Osteoblast (primary cell): Measurements from ENCODE around the gene FXYD6. TPM values are rescaled to one million over a fixed set of nuclear protein-coding genes. Genes with fewer than 3 reads are reported as not detected.
A peak's percentile ranks its signal among the peaks of the same experiment; 100 is the strongest.

Experiments
- DNase-seq: peaks from one replicate; pipeline ENCODE4 v3.0.0; 2011; ENCODE audit warnings: low spot score, mixed read lengths; ENCODE audit not compliant: insufficient read length; ENCODE audit errors: missing footprints
- H2AFZ ChIP-seq: 2 replicates; pipeline ENCODE4 v1.6.0; 2011; ENCODE audit warnings: mild to moderate bottlenecking, low read length
- H3K27ac ChIP-seq: 2 replicates; pipeline ENCODE4 v1.5.1; 2011; ENCODE audit warnings: mild to moderate bottlenecking, low read depth, low read length, moderate library complexity
- H3K27me3 ChIP-seq: 2 replicates; pipeline ENCODE4 v1.6.0; 2012; ENCODE audit warnings: mild to moderate bottlenecking, control low read depth, inconsistent platforms, low read length, moderate library complexity; ENCODE audit not compliant: insufficient read depth
- H3K36me3 ChIP-seq: 2 replicates; pipeline ENCODE4 v1.5.1; 2011; ENCODE audit warnings: mild to moderate bottlenecking, low read length, control low read depth, moderate library complexity; ENCODE audit not compliant: insufficient read depth
- H3K4me1 ChIP-seq: 2 replicates; pipeline ENCODE4 v1.5.1; 2011; ENCODE audit warnings: mild to moderate bottlenecking, low read length, control low read depth, moderate library complexity; ENCODE audit not compliant: insufficient read depth
- H3K4me2 ChIP-seq: 2 replicates; pipeline ENCODE4 v1.6.0; 2011; ENCODE audit warnings: mild to moderate bottlenecking, low read length; ENCODE audit not compliant: insufficient read depth
- H3K4me3 ChIP-seq: fragments of 200-600 bp; sonication (generic); 3 replicates; pipeline ENCODE4 v1.5.1; 2012; ENCODE audit warnings: mild to moderate bottlenecking, low read length, inconsistent platforms; ENCODE audit not compliant: insufficient read depth
- H3K79me2 ChIP-seq: 2 replicates; pipeline ENCODE4 v1.6.0; 2012; ENCODE audit warnings: mild to moderate bottlenecking, low read length, control low read depth, inconsistent platforms; ENCODE audit not compliant: insufficient read depth
- H3K9me3 ChIP-seq: 2 replicates; pipeline ENCODE4 v1.5.1; 2011; ENCODE audit warnings: low read depth, low read length, control low read depth
- H4K20me1 ChIP-seq: 2 replicates; pipeline ENCODE4 v1.6.0; 2012; ENCODE audit warnings: mild to moderate bottlenecking, low read length, control low read depth; ENCODE audit not compliant: insufficient read depth
- total RNA-seq: library from RNA; depleted of rRNA; stranded (reverse); fragments of >200 nt; gene quantifications from 2 replicates; pipeline ENCODE4 v1.2.3, GENCODE V29; 2012
- TF ChIP-seq, protein P1 (sequence below): IDR thresholded peaks from 2 replicates; pipeline ENCODE4 v1.5.1; 2011; ENCODE audit warnings: mild to moderate bottlenecking, low read depth, low read length, moderate library complexity; ENCODE audit errors: extremely low read depth

FXYD6 gene
- total RNA-seq, 1 donor, result not detected

DNA sequence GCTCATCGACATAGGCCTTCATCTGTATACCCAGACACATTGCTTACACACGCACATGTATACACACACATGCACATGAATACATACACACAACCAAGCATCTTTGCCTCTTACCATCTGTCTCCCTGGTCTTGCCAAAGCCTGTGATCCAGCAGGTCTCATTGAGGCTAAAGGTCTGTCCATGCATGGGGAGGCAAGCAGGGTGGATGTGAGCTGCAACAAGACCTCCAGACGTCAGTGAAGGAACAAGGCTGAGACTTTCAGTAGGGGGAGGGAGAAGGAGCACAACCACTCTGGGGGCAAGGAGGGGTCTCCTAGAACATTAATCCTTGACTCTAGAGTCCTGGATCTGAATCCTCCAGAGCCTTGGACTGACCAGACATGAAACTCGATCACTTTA is 29.1 kb upstream of the FXYD6 start:
- Histone ChIP-seq H3K4me2 (no peak overlapping the region), H3K4me1 (no peaks in the 10 kb centered on the region), H3K79me2 (no peaks in the 10 kb centered on the region), H3K27me3 (no peaks in the 10 kb centered on the region), H4K20me1 (no peaks in the 10 kb centered on the region), H3K36me3 (no peaks in the 10 kb centered on the region), H3K4me3 (no peak overlapping the region), H3K27ac (no peak overlapping the region), H3K9me3 (no peaks in the 10 kb centered on the region), H2AFZ (no peak overlapping the region)
- TF ChIP-seq, protein P1, sequence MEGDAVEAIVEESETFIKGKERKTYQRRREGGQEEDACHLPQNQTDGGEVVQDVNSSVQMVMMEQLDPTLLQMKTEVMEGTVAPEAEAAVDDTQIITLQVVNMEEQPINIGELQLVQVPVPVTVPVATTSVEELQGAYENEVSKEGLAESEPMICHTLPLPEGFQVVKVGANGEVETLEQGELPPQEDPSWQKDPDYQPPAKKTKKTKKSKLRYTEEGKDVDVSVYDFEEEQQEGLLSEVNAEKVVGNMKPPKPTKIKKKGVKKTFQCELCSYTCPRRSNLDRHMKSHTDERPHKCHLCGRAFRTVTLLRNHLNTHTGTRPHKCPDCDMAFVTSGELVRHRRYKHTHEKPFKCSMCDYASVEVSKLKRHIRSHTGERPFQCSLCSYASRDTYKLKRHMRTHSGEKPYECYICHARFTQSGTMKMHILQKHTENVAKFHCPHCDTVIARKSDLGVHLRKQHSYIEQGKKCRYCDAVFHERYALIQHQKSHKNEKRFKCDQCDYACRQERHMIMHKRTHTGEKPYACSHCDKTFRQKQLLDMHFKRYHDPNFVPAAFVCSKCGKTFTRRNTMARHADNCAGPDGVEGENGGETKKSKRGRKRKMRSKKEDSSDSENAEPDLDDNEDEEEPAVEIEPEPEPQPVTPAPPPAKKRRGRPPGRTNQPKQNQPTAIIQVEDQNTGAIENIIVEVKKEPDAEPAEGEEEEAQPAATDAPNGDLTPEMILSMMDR, result no peak
- no peak for DNase-seq

DNA sequence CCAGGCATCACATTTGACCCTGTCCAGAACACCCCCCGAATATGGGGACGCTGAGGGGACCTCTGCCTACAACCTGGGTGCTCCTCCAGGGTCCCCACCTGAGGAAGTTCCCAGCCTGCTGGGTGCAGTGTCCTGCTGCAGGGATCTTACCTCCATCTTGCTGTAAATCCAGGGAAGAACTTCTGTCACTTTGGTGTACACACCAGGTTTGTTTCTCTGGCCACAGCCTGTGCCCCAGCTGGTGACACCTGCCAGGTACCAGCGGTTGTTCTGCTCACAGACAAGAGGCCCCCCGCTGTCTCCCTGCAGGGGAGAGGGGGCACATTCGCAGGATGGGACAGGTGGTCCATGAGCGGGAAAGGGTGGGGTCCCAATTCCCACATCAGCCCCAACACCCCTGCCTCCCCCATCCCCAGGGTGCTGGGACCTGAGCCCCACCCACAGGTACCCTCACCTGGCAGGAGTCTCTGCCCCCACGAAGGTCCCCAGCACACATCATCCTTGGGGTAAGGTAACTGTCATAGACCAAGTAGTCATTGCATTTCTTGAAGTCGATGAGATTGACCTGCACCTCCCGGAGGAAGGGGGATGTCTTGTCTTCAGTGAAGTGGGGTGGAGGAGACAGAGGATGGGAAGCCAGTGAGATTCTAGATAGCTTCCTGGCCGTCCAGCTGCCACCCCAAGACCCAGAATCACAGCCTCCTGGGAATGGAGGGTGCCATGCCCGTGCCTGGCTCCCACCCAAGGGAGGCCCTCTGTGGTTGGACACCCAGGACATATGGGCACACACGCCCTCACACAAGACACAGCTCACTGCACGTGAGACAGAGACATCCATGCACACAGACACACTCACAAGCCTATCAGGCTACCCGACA is 27.3 kb upstream of the FXYD6 start:
- Histone ChIP-seq H4K20me1 (no peaks in the 10 kb centered on the region), H3K27me3 (no peaks in the 10 kb centered on the region), H3K27ac (no peak overlapping the region), H3K4me2 (no peak overlapping the region), H3K9me3 (no peaks in the 10 kb centered on the region), H3K36me3 (no peaks in the 10 kb centered on the region), H3K4me3 (no peak overlapping the region), H3K79me2 (no peaks in the 10 kb centered on the region), H2AFZ (no peak overlapping the region), H3K4me1 (no peaks in the 10 kb centered on the region)
- TF ChIP-seq, protein P1, result no peak
- DNase-seq, result peak; percentile 73

DNA sequence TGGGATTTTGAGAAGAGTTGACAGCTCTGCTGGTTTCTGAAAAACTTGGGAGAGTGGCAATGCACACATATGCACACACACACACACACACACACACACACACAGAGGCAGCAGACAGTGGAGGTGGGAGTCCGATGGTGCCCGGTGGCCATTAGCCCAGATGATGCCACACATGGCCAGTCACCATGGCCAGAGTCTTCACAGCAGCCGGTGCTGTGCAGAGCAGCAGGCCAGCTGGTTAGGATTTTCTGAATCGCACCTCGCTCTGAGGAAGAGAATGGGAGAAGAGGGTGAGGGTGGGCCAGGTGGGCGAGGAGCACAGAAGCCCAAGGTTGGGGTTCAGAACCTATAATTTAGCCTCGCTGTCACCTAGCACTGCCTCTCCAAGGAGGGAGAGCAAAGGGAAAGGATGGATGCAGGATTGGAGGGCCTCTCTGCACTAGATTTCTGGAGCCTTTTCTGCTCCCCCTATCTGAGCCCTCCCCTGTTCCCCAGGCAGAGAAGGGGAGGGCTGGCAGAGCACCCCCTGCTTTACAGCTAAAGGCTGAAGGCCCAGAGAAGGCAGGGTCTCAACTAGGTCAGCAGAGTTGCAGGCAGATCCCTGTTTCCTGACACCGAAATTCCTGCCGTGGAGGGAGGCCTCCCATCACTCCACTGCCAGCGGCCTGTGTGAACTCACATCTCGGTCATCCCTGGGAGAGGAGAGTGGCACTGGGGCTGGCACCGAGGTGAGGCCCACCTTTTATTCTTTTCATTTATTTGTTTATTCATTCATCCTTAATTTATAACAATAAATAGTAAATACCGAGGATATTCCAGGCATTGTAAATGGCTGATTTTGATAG is 25.8 kb upstream of the FXYD6 start:
- Histone ChIP-seq H4K20me1 (no peaks in the 10 kb centered on the region), H3K4me3 (no peak overlapping the region), H3K9me3 (no peaks in the 10 kb centered on the region), H3K27ac (no peak overlapping the region), H3K4me1 (no peaks in the 10 kb centered on the region), H2AFZ (no peak overlapping the region), H3K4me2 (no peak overlapping the region), H3K27me3 (no peaks in the 10 kb centered on the region), H3K36me3 (no peaks in the 10 kb centered on the region), H3K79me2 (no peaks in the 10 kb centered on the region)
- DNase-seq, result no peak
- TF ChIP-seq, protein P1, result no peak

- TF ChIP-seq, protein P1, result no peak
- H3K4me2 ChIP-seq, result no peak overlapping the region
These were observed 25.1 kb upstream of the FXYD6 start for GRCh38 chr11:117901601-117902000.

More at GRCh38 chr11:117901601-117902000, 25.1 kb upstream of the FXYD6 start:
- H3K79me2 ChIP-seq, result no peaks in the 10 kb centered on the region
- H3K36me3 ChIP-seq, result no peaks in the 10 kb centered on the region
- H2AFZ ChIP-seq, result no peak overlapping the region
- no peaks in the 10 kb centered on the region for H4K20me1 ChIP-seq
- no peak for DNase-seq
- H3K4me3 ChIP-seq, result no peak overlapping the region
- no peaks in the 10 kb centered on the region for H3K27me3 ChIP-seq
- no peaks in the 10 kb centered on the region for H3K9me3 ChIP-seq
- H3K27ac ChIP-seq, result no peak overlapping the region
- no peaks in the 10 kb centered on the region for H3K4me1 ChIP-seq
